ENCODE data around the gene PHLDB2. TPM values are rescaled to one million over a fixed set of nuclear protein-coding genes. Genes with fewer than 3 reads are reported as not detected.

The PHLDB2 gene
- total and polyA plus RNA-seq, 11 donors = 59.0 to 280 (median 115) TPM

- no peak for TF ChIP-seq CTCF (IDR thresholded peaks at IDR 0.05)
- no peak for TF ChIP-seq POLR2A (IDR thresholded peaks at IDR 0.05)
- Histone ChIP-seq H3K9me3 (no peaks in the 10 kb centered on the region), H3K4me3 (no peak overlapping the region), H3K36me3 (no peaks in the 10 kb centered on the region), H3K27me3 (no peaks in the 10 kb centered on the region), H3K4me1 (no peaks in the 10 kb centered on the region), H3K27ac (no peak overlapping the region)
- ATAC-seq (no peak), DNase-seq (no peak)
- intact Hi-C loops (cut with DNase I) = no loop called here
Observed at GRCh38 chr3:111831840-111832239, 27.2 kb upstream of the PHLDB2 start.

GRCh38 chr3:111837112-111837511 is 22.0 kb upstream of the PHLDB2 start:
- Histone ChIP-seq H3K4me1 (peaks cover 0 to 4% (median 0%) of the 10 kb centered on the region in 12 donors), H3K27ac (no peak overlapping the region), H3K36me3 (no peaks in the 10 kb centered on the region), H3K4me3 (no peak overlapping the region), H3K9me3 (no peaks in the 10 kb centered on the region), H3K27me3 (no peaks in the 10 kb centered on the region)
- TF ChIP-seq POLR2A (IDR thresholded peaks at IDR 0.05) = no peak
- TF ChIP-seq CTCF (IDR thresholded peaks at IDR 0.05) = no peak
- no peak for DNase-seq
- no peak for ATAC-seq
- 54 to 60% (median 56%) methylated on average over 3 of the region's 3 CpGs for WGBS, 4 donors
- intact Hi-C loops (cut with DNase I) = no loop called here

DNA sequence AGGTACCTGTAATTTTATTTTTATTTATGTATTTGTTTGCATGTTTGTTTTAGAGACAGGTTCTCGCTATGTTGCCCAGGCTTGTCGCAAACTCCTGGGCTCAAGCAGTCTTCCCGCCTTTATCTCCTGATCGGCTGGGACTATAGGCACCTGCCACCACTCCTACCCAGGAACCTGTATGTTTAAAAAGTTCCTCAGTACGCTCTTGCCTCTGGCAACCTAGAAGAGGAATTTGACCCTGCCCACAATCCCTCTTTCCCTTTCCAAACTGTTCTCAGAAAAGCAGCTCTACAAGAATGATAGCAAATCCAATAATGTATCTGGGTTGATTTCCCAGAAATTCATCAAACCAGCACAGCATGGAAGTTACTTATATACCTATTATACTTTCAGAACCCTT is 20.9 kb upstream of the PHLDB2 start:
- Histone ChIP-seq H3K4me3 (no peak overlapping the region), H3K27ac (no peak overlapping the region), H3K27me3 (no peaks in the 10 kb centered on the region), H3K9me3 (no peaks in the 10 kb centered on the region), H3K4me1 (peaks cover 0 to 4% (median 0%) of the 10 kb centered on the region in 12 donors), H3K36me3 (no peaks in the 10 kb centered on the region)
- intact Hi-C loops (cut with DNase I) = no loop called here
- no peak for TF ChIP-seq CTCF (IDR thresholded peaks at IDR 0.05)
- TF ChIP-seq POLR2A (IDR thresholded peaks at IDR 0.05) = no peak
- DNase-seq = no peak
- ATAC-seq = no peak
- WGBS, 4 donors = 83 to 96% (median 93%) methylated on average over 5 of the region's 5 CpGs

- Histone ChIP-seq H3K9me3 (no peaks in the 10 kb centered on the region), H3K36me3 (no peaks in the 10 kb centered on the region), H3K27me3 (no peaks in the 10 kb centered on the region), H3K27ac (no peak overlapping the region), H3K4me1 (peaks cover 0 to 5% (median under 1%) of the 10 kb centered on the region in 12 donors), H3K4me3 (no peak overlapping the region)
- TF ChIP-seq CTCF (IDR thresholded peaks at IDR 0.05) (no peak), POLR2A (IDR thresholded peaks at IDR 0.05) (no peak)
- DNase-seq = no peak
- no peak for ATAC-seq
- WGBS, 4 donors = 88 to 100% (median 93%) methylated on average over 1 of the region's 1 CpG
- intact Hi-C loops (cut with DNase I) = no loop called here
Observed at GRCh38 chr3:111846039-111846438, 13.0 kb upstream of the PHLDB2 start.

Data from heart left ventricle (tissue), 16 donors.